WTC11 (cell line): ENCODE data around the gene SYT9. TPM values are rescaled to one million over a fixed set of nuclear protein-coding genes. Genes with fewer than 3 reads are reported as not detected.

Source experiments
- ATAC-seq: fragments of 200-7000 bp; cut with Tn5 transposase; 2 replicates; pipeline ENCODE4 v1.10.0; 2021; ENCODE audit warnings: mild to moderate bottlenecking, moderate library complexity
- CTCF ChIA-PET: fragments of 300-600 bp; sonication (Branson Sonifier 250); formaldehyde crosslinking; loops from one replicate; lab custom pipeline; 2021; ENCODE audit warnings: antibody characterized with exemption; lab: Charles Lee
- POLR2A ChIA-PET: fragments of 350-600 bp; sonication (Branson Sonifier 250); formaldehyde crosslinking; loops from one replicate; lab custom pipeline; 2021; ENCODE audit warnings: antibody characterized with exemption; lab: Charles Lee
- DNase-seq: peaks from one replicate; pipeline ENCODE4 v3.0.0; 2021; ENCODE audit warnings: low spot score
- H3K27ac Mint-ChIP-seq: 2 replicates; pipeline ENCODE4 v1.8.0; 2021; ENCODE audit warnings: mixed read lengths
- H3K27me3 Mint-ChIP-seq: 2 replicates; pipeline ENCODE4 v1.8.0; 2021; ENCODE audit warnings: low read depth, mild to moderate bottlenecking, moderate library complexity, mixed read lengths
- H3K36me3 Mint-ChIP-seq: 2 replicates; pipeline ENCODE4 v1.8.0; 2021; ENCODE audit warnings: mixed read lengths
- H3K4me1 Mint-ChIP-seq: 2 replicates; pipeline ENCODE4 v1.8.0; 2022; ENCODE audit warnings: mixed read lengths
- H3K4me3 Mint-ChIP-seq: 2 replicates; pipeline ENCODE4 v1.8.0; 2021; ENCODE audit warnings: mild to moderate bottlenecking, moderate library complexity, mixed read lengths
- H3K9me3 Mint-ChIP-seq: 2 replicates; pipeline ENCODE4 v1.8.0; 2021; ENCODE audit warnings: mixed read lengths
- ATF1 ChIP-seq: sonication (generic); formaldehyde crosslinking; IDR thresholded peaks from 2 replicates; pipeline ENCODE4 v1.8.1; 2023; ENCODE audit warnings: mild to moderate bottlenecking, moderate library complexity, missing genetic modification reagents
- CDX4 ChIP-seq: fragments of 250-450 bp; sonication (Bioruptor Pico); IDR thresholded peaks from 2 replicates; pipeline ENCODE4 v1.9.0; 2021; ENCODE audit warnings: moderate library complexity, mild to moderate bottlenecking, inconsistent platforms, borderline replicate concordance
- CREM ChIP-seq: sonication (generic); formaldehyde crosslinking; IDR thresholded peaks from 2 replicates; pipeline ENCODE4 v1.8.1; 2022; ENCODE audit warnings: mild to moderate bottlenecking, missing genetic modification reagents, moderate library complexity
- E2F4 ChIP-seq: sonication (generic); formaldehyde crosslinking; IDR thresholded peaks from 2 replicates; pipeline ENCODE4 v1.8.1; 2022; ENCODE audit warnings: low read depth, mild to moderate bottlenecking, moderate library complexity, missing genetic modification reagents, borderline replicate concordance
- FOXJ3 ChIP-seq: sonication (generic); formaldehyde crosslinking; IDR thresholded peaks from 2 replicates; pipeline ENCODE4 v1.9.0; 2021; ENCODE audit warnings: missing genetic modification reagents, mild to moderate bottlenecking, borderline replicate concordance
- GABPB1 ChIP-seq: sonication (generic); formaldehyde crosslinking; IDR thresholded peaks from 2 replicates; pipeline ENCODE4 v1.8.1; 2023; ENCODE audit warnings: mild to moderate bottlenecking, missing genetic modification reagents
- JAZF1 ChIP-seq: fragments of 250-450 bp; sonication (Bioruptor Pico); IDR thresholded peaks from 2 replicates; pipeline ENCODE4 v1.9.0; 2021; ENCODE audit warnings: moderate library complexity, mild to moderate bottlenecking, inconsistent platforms
- JUN ChIP-seq: sonication (generic); formaldehyde crosslinking; IDR thresholded peaks from 2 replicates; pipeline ENCODE4 v1.8.0; 2023; ENCODE audit warnings: mild to moderate bottlenecking, missing genetic modification reagents
- MAX ChIP-seq: sonication (generic); formaldehyde crosslinking; IDR thresholded peaks from 2 replicates; pipeline ENCODE4 v1.8.0; 2022; ENCODE audit warnings: mild to moderate bottlenecking, missing genetic modification reagents
- PRRX2 ChIP-seq: fragments of 250-450 bp; sonication (Bioruptor Pico); IDR thresholded peaks from 2 replicates; pipeline ENCODE4 v1.8.0; 2021; ENCODE audit warnings: mild to moderate bottlenecking
- SP1 ChIP-seq: sonication (generic); formaldehyde crosslinking; conservative IDR thresholded peaks from 2 replicates; pipeline ENCODE4 v1.8.1; 2022; ENCODE audit warnings: missing genetic modification reagents
- TEAD4 ChIP-seq: sonication (generic); formaldehyde crosslinking; IDR thresholded peaks from 2 replicates; pipeline ENCODE4 v1.8.0; 2022; ENCODE audit warnings: mild to moderate bottlenecking, missing genetic modification reagents
- USF2 ChIP-seq: sonication (generic); formaldehyde crosslinking; IDR thresholded peaks from 2 replicates; pipeline ENCODE4 v1.8.1; 2023; ENCODE audit warnings: mild to moderate bottlenecking, missing genetic modification reagents, moderate library complexity
- ZNF121 ChIP-seq: sonication (generic); formaldehyde crosslinking; IDR thresholded peaks from 2 replicates; pipeline ENCODE4 v1.8.0; 2023; ENCODE audit warnings: missing genetic modification reagents
- ZNF219 ChIP-seq: sonication (generic); formaldehyde crosslinking; IDR thresholded peaks from 2 replicates; pipeline ENCODE4 v1.8.0; 2023; ENCODE audit warnings: missing genetic modification reagents, mild to moderate bottlenecking, borderline replicate concordance
- ZNF396 ChIP-seq: fragments of 250-450 bp; sonication (Bioruptor Pico); IDR thresholded peaks from 2 replicates; pipeline ENCODE4 v1.8.0; 2021; ENCODE audit warnings: mild to moderate bottlenecking, moderate library complexity, borderline replicate concordance
- ZNF416 ChIP-seq: fragments of 250-450 bp; sonication (Bioruptor Pico); IDR thresholded peaks from 2 replicates; pipeline ENCODE4 v1.9.0; 2021; ENCODE audit warnings: mild to moderate bottlenecking, inconsistent platforms
- ZNF423 ChIP-seq: fragments of 250-450 bp; sonication (Bioruptor Pico); IDR thresholded peaks from 2 replicates; pipeline ENCODE4 v2.1.2; 2022; ENCODE audit warnings: mild to moderate bottlenecking, moderate library complexity
- ZNF532 ChIP-seq: fragments of 250-450 bp; sonication (Bioruptor Pico); IDR thresholded peaks from 2 replicates; pipeline ENCODE4 v1.9.0; 2021; ENCODE audit warnings: mild to moderate bottlenecking, borderline replicate concordance
- total RNA-seq: library from RNA; stranded (reverse); gene quantifications from 3 replicates; pipeline ENCODE4 v1.2.3, GENCODE V29; 2021
- TF ChIP-seq, protein P1 (sequence below): fragments of 250-450 bp; sonication (Bioruptor Pico); IDR thresholded peaks from 2 replicates; pipeline ENCODE4 v1.9.0; 2021; ENCODE audit warnings: mild to moderate bottlenecking
- TF ChIP-seq, protein P2 (sequence below): sonication (generic); formaldehyde crosslinking; IDR thresholded peaks from 2 replicates; pipeline ENCODE4 v1.8.1; 2023; ENCODE audit warnings: mild to moderate bottlenecking, moderate library complexity, missing genetic modification reagents
- TF ChIP-seq, protein P3 (sequence below): fragments of 250-450 bp; sonication (Bioruptor Pico); IDR thresholded peaks from 2 replicates; pipeline ENCODE4 v2.1.2; 2022; ENCODE audit warnings: mild to moderate bottlenecking, moderate library complexity
- TF ChIP-seq, protein P4 (sequence below): sonication (generic); formaldehyde crosslinking; IDR thresholded peaks from 2 replicates; pipeline ENCODE4 v1.8.0; 2022; ENCODE audit warnings: mild to moderate bottlenecking, missing genetic modification reagents

Gene SYT9
- total RNA-seq, 1 experiment from 2014 or later: 1.3 TPM

GRCh38 chr11:7513234-7514098 is 261.8 kb downstream of the SYT9 start, which contains the start of gene PPFIBP2:
Gene PPFIBP2, plus strand, starts transcription at chr11:7513999. Its CDS starts 35,477 bp downstream, at chr11:7549476.
- Mint-ChIP-seq H3K36me3 (no peaks in the 10 kb centered on the region), H3K4me1 (peaks cover 41% of the 10 kb centered on the region), H3K27ac (peak within 1 kb of the TSS; percentile 63), H3K9me3 (no peaks in the 10 kb centered on the region; the same call in 1 of the 2 replicates), H3K27me3 (peaks cover 24% of the 10 kb centered on the region), H3K4me3 (peak within 1 kb of the TSS; percentile 83)
- DNase-seq (peak; percentile 83), ATAC-seq (peak; percentile 83)
- ChIA-PET CTCF (interaction anchor here (0.6 to 4.3 kb wide), 19 partner anchors 9 to 701 kb away, joined by 3 to 46 read pairs (median 4); partner anchors contain the start of gene OLFML1), POLR2A (interaction anchor here (0.6 kb wide), 2 partner anchors 261 to 829 kb away, joined by 3 to 5 read pairs; partner anchors contain the start of gene SYT9)
- TF ChIP-seq FOXJ3 (CRISPR knock-in tag) (no peak), ZNF532 (CRISPR knock-in tag) (no peak), ZNF423 (CRISPR knock-in tag) (no peak), CREM (CRISPR knock-in tag) (0 out of 2 replicates have a peak, but pooled peaks have one; percentile 6), ATF1 (CRISPR knock-in tag) (no peak), TEAD4 (no peak), E2F4 (CRISPR knock-in tag) (no peak), ZNF396 (no peak), GABPB1 (CRISPR knock-in tag) (no peak), JAZF1 (CRISPR knock-in tag) (no peak), JUN (CRISPR knock-in tag) (no peak), MAX (CRISPR knock-in tag) (peak; percentile 15; the same call in 1 of the 2 replicates), ZNF416 (CRISPR knock-in tag) (no peak), USF2 (CRISPR knock-in tag) (peak; percentile 95), PRRX2 (CRISPR knock-in tag) (no peak), CDX4 (CRISPR knock-in tag) (no peak), ZNF121 (CRISPR knock-in tag) (no peak), SP1 (CRISPR knock-in tag) (peak; percentile 79), ZNF219 (no peak)
- TF ChIP-seq, protein P1, sequence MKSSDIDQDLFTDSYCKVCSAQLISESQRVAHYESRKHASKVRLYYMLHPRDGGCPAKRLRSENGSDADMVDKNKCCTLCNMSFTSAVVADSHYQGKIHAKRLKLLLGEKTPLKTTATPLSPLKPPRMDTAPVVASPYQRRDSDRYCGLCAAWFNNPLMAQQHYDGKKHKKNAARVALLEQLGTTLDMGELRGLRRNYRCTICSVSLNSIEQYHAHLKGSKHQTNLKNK (CRISPR knock-in tag): no peak
- TF ChIP-seq, protein P2, sequence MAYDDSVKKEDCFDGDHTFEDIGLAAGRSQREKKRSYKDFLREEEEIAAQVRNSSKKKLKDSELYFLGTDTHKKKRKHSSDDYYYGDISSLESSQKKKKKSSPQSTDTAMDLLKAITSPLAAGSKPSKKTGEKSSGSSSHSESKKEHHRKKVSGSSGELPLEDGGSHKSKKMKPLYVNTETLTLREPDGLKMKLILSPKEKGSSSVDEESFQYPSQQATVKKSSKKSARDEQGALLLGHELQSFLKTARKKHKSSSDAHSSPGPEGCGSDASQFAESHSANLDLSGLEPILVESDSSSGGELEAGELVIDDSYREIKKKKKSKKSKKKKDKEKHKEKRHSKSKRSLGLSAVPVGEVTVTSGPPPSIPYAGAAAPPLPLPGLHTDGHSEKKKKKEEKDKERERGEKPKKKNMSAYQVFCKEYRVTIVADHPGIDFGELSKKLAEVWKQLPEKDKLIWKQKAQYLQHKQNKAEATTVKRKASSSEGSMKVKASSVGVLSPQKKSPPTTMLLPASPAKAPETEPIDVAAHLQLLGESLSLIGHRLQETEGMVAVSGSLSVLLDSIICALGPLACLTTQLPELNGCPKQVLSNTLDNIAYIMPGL: 0 out of 2 replicates have a peak, but pooled peaks have one; percentile 61
- TF ChIP-seq, protein P3, sequence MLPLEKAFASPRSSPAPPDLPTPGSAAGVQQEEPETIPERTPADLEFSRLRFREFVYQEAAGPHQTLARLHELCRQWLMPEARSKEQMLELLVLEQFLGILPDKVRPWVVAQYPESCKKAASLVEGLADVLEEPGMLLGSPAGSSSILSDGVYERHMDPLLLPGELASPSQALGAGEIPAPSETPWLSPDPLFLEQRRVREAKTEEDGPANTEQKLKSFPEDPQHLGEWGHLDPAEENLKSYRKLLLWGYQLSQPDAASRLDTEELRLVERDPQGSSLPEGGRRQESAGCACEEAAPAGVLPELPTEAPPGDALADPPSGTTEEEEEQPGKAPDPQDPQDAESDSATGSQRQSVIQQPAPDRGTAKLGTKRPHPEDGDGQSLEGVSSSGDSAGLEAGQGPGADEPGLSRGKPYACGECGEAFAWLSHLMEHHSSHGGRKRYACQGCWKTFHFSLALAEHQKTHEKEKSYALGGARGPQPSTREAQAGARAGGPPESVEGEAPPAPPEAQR (CRISPR knock-in tag): no peak
- TF ChIP-seq, protein P4, sequence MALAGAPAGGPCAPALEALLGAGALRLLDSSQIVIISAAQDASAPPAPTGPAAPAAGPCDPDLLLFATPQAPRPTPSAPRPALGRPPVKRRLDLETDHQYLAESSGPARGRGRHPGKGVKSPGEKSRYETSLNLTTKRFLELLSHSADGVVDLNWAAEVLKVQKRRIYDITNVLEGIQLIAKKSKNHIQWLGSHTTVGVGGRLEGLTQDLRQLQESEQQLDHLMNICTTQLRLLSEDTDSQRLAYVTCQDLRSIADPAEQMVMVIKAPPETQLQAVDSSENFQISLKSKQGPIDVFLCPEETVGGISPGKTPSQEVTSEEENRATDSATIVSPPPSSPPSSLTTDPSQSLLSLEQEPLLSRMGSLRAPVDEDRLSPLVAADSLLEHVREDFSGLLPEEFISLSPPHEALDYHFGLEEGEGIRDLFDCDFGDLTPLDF (CRISPR knock-in tag): no peak
